PC-3 (cell line): ENCODE data around the gene PPFIBP1.

Experiments used
- CTCF ChIP-seq: fragments of 300-600 bp; sonication (generic); conservative IDR thresholded peaks from 2 replicates; pipeline ENCODE4 v1.5.1; 2017; ENCODE audit warnings: antibody characterized with exemption, low read depth, mild to moderate bottlenecking, low read length
- EZH2 ChIP-seq: fragments of 300-600 bp; sonication (generic); IDR thresholded peaks from one replicate; pipeline ENCODE4 v1.6.1; 2017; ENCODE audit warnings: antibody characterized with exemption, mild to moderate bottlenecking, low read length; ENCODE audit not compliant: unreplicated experiment

- TF ChIP-seq CTCF = no peak
- TF ChIP-seq EZH2 = no peak
Measured at GRCh38 chr12:27689558-27690180, 165.7 kb downstream of the PPFIBP1 start.
